BLaER1 (cell line): ENCODE data around the gene CPNE7.

Experiments
- H3K27ac ChIP-seq: shearing (Covaris generic); formaldehyde crosslinking; 2 replicates; pipeline ENCODE4 v1.8.1; 2022
- H3K27me3 ChIP-seq: shearing (Covaris generic); formaldehyde crosslinking; 2 replicates; pipeline ENCODE4 v1.8.1; 2022
- H3K36me3 ChIP-seq: shearing (Covaris generic); formaldehyde crosslinking; 2 replicates; pipeline ENCODE4 v1.8.1; 2022
- H3K4me1 ChIP-seq: shearing (Covaris generic); formaldehyde crosslinking; 2 replicates; pipeline ENCODE4 v1.8.1; 2022
- H3K4me2 ChIP-seq: shearing (Covaris generic); formaldehyde crosslinking; 2 replicates; pipeline ENCODE4 v1.8.1; 2022
- H3K4me3 ChIP-seq: shearing (Covaris generic); formaldehyde crosslinking; 2 replicates; pipeline ENCODE4 v1.8.1; 2022
- H3K9ac ChIP-seq: shearing (Covaris generic); formaldehyde crosslinking; 2 replicates; pipeline ENCODE4 v1.8.1; 2022
- H3K9me3 ChIP-seq: shearing (Covaris generic); formaldehyde crosslinking; 2 replicates; pipeline ENCODE4 v1.8.1; 2022
- H4K20me1 ChIP-seq: shearing (Covaris generic); formaldehyde crosslinking; 2 replicates; pipeline ENCODE4 v1.8.1; 2022
- Cebpa-rat ChIP-seq: shearing (Covaris generic); IDR thresholded peaks from 2 replicates; pipeline ENCODE4 v1.8.1; 2022

The CPNE7 gene

DNA sequence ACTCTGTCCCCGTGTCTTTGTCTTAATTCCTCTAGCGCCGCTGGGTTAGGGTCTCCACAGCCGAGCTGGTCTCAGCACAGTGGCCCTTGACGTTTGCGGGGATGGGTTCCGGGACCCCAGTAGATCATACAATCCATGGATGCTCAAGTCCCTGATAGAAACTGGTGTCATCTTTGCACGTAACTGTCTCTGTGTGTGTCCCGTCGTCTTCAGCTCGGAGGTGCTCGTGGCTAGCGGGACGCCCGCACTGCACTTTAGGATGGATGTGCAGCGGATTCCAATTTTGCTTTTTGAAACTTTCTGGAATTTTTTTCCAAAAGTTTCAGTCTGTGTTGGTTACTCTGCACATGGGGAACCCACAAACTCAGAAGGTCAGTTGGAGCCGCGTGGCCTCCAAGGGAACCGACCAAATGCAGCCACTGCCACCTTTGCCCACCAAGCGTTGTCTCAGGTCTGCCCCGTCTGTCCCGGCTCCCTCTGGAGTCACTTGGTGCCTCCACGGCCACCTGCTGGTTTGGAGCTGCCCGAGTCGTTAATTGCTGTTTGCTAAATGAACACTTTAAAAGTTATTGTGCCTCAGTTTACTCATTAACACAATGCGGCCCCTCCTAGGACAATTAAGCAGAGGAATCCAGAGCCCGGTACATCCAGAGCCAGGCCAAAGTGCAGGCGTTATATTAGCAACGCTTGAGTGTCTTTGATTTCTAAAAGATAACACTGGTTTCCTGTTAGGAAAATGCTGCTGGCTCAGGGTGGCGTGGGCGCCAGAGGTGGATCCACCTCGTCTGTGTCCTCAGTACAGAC is 32.6 kb downstream of the CPNE7 start:
- Histone ChIP-seq H3K4me1 (peaks cover 89% of the 10 kb centered on the region), H3K9ac (peak overlapping the region; percentile 71), H3K9me3 (no peaks in the 10 kb centered on the region), H3K36me3 (no peaks in the 10 kb centered on the region), H3K4me3 (peak overlapping the region; percentile 50; the same call in 1 of the 2 replicates), H3K27me3 (no peaks in the 10 kb centered on the region), H3K27ac (peak overlapping the region; percentile 91), H3K4me2 (peak overlapping the region; percentile 87), H4K20me1 (no peaks in the 10 kb centered on the region)
- no peak for TF ChIP-seq Cebpa-rat

DNA sequence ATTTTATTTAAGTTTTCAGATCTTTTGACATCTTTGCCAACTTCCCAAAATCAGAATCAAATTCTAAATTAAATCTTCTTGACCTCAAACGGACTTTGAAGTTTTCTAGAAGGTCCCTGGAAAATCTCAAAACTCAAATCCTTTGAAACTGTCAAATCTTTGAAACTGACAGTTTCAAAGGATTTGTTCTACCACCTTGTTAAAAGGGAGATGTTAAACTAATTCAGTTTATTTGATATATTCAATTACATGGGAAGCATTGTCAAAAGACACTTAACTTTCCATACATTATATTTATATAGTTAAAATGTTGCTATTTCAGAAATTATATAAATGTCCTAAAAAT is 34.5 kb downstream of the CPNE7 start:
- Histone ChIP-seq H3K9ac (no peak overlapping the region), H3K27me3 (no peaks in the 10 kb centered on the region), H3K4me2 (peak overlapping the region; percentile 87), H3K9me3 (no peaks in the 10 kb centered on the region), H3K4me3 (no peak overlapping the region), H3K36me3 (no peaks in the 10 kb centered on the region), H3K4me1 (peaks cover 100% of the 10 kb centered on the region), H3K27ac (peak overlapping the region; percentile 91; the same call in 1 of the 2 replicates), H4K20me1 (no peaks in the 10 kb centered on the region)
- TF ChIP-seq Cebpa-rat = no peak

DNA sequence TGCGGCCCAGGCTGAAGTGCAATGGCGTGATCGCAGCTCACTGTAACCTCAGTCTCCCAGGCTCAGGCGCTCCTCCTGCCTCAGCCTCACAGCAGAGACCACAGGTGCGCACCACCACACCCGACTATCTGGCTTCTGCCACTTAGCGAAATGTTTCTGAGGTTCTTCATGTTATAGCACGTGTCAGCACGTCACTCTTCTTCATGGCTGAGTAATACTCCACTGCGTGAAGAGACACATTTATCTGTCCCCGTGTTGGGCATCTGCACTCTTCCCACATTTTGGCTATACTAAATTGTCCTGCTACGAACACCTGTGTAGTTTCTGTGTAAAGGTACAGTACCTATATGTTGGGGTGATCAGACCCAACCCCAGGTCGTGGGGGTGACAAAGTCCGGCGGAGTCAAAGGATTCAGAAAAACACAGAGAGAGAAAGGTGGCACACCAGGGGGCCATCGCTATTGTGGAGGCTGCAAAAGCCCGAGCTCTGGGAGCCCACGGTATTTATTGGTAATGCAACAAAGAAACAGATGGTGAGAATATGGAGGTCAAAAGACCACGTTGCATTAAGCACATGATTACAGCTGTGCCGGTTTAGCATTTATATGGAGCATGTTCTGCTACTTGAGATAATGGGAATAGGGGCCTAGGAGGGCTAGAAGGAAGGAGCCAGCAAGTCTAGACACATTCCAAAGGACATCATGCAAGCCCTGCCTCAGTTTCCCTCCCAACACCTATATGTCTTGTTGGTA is 37.0 kb downstream of the CPNE7 start:
- no peaks in the 10 kb centered on the region for H3K36me3 ChIP-seq
- H3K4me1 ChIP-seq = peaks cover 100% of the 10 kb centered on the region
- no peaks in the 10 kb centered on the region for H3K27me3 ChIP-seq
- peak overlapping the region; percentile 69 for H3K4me3 ChIP-seq
- H3K9me3 ChIP-seq = no peaks in the 10 kb centered on the region
- H4K20me1 ChIP-seq = no peaks in the 10 kb centered on the region
- peak overlapping the region; percentile 79 for H3K9ac ChIP-seq
- no peak for TF ChIP-seq Cebpa-rat
- peak overlapping the region; percentile 89 for H3K27ac ChIP-seq
- H3K4me2 ChIP-seq = peak overlapping the region; percentile 97

GRCh38 chr16:89613231-89613953 is 37.8 kb downstream of the CPNE7 start, which contains the start of gene DPEP1:
TSS of gene DPEP1 (plus strand) at chr16:89613642. CDS start at chr16:89630411, 16,769 bp downstream.
- H3K4me3 ChIP-seq = peak within 1 kb of the TSS; percentile 69
- peak within 1 kb of the TSS; percentile 89 for H3K27ac ChIP-seq
- H3K9me3 ChIP-seq = no peaks in the 10 kb centered on the region
- no peaks in the 10 kb centered on the region for H3K27me3 ChIP-seq
- H3K9ac ChIP-seq = peak within 1 kb of the TSS; percentile 79
- peaks cover 100% of the 10 kb centered on the region for H3K4me1 ChIP-seq
- H4K20me1 ChIP-seq = no peaks in the 10 kb centered on the region
- peak within 1 kb of the TSS; percentile 97 for H3K4me2 ChIP-seq
- TF ChIP-seq Cebpa-rat = no peak
- no peaks in the 10 kb centered on the region for H3K36me3 ChIP-seq

DNA sequence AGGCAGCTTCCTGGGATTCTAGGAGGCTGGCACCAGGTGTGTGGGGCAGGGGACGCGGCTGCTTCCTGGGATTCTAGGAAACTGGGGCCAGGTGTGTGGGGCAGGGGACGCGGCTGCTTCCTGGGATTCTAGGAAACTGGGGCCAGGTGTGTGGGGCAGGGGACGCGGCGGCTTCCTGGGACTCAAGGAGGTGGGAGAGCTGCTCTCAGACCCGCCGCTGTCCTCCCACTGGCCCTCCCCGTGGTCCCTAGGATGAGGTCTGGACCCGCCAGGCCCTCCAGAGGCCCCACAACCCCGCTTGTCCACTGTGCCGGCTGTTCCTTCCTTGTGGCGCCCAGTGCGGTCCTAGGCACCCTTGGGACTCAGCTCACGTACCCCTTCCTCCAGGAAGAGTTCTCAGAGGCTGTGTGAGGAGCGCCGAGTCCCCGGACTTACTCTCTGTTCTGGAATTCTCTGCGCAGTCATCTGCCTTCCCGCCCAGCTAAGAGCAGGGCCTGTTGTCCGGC is 38.4 kb downstream of the CPNE7 start:
- Histone ChIP-seq H3K4me2 (peak overlapping the region; percentile 97), H3K9me3 (no peaks in the 10 kb centered on the region), H3K36me3 (no peaks in the 10 kb centered on the region), H3K27ac (peak overlapping the region; percentile 89), H3K27me3 (no peaks in the 10 kb centered on the region), H3K4me3 (peak overlapping the region; percentile 69), H4K20me1 (no peaks in the 10 kb centered on the region), H3K4me1 (peaks cover 97% of the 10 kb centered on the region), H3K9ac (peak overlapping the region; percentile 79)
- TF ChIP-seq Cebpa-rat = no peak

- H3K9ac ChIP-seq = peak overlapping the region; percentile 15; the same call in 1 of the 2 replicates
- peaks cover 91% of the 10 kb centered on the region for H3K4me1 ChIP-seq
- TF ChIP-seq Cebpa-rat = no peak
- H3K27me3 ChIP-seq = no peaks in the 10 kb centered on the region
- peak overlapping the region; percentile 97 for H3K4me2 ChIP-seq
- peak overlapping the region; percentile 52; the same call in 1 of the 2 replicates for H3K4me3 ChIP-seq
- peak overlapping the region; percentile 59 for H3K27ac ChIP-seq
- peaks cover 4% of the 10 kb centered on the region; the same call in 1 of the 2 replicates for H4K20me1 ChIP-seq
- no peaks in the 10 kb centered on the region for H3K9me3 ChIP-seq
- no peaks in the 10 kb centered on the region for H3K36me3 ChIP-seq
Measured at GRCh38 chr16:89615176-89615575, 39.6 kb downstream of the CPNE7 start.

DNA sequence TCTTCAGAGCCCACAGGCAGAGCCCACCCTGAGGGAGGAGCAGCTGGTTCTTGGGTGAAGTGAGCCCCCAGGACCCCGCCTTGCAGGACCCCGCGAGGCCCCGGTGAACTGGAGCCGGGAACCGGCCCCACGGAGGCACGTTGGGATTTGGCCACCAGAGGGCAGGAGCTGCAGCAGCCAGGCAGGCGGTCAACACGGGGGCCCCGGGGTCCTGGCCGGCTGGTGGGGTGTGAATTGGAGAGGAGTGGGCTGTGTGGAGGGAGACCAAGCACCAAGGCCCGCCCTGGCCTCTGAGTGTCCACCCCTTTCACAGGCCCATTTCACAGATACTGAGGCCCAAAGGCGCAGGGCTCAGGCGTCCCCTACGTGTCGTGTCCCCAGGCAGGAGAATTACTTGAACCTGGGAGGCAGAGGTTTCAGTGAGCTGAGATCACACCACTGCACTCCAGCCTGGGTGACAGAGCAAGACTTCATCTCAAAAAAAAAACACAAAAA is 40.1 kb downstream of the CPNE7 start:
- H3K4me2 ChIP-seq = peak overlapping the region; percentile 97

DNA sequence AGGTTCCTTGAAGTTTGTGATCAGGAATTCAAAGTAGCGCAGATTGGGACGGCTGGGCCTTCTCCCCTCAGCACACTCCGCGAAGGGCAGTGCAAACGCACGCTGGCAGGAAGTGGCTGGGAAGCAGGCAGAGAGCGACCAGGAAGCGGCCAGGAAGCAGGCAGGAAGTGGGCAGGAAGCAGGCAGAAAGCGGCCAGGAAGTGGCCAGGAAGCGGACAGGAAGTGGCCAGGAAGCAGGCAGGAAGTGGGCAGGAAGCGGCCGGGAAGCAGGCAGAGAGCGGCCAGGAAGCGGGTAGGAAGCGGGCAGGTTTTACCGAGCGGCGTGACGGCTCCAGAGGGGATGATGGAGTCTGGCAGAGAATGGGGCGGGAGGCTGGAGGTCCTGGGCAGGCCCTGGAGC is 41.1 kb downstream of the CPNE7 start:
- Histone ChIP-seq H4K20me1 (peaks cover 18% of the 10 kb centered on the region), H3K4me3 (peak overlapping the region; percentile 52), H3K9ac (peak overlapping the region; percentile 48), H3K36me3 (no peaks in the 10 kb centered on the region; the same call in 1 of the 2 replicates), H3K27me3 (no peaks in the 10 kb centered on the region), H3K9me3 (no peaks in the 10 kb centered on the region), H3K27ac (peak overlapping the region; percentile 78), H3K4me2 (peak overlapping the region; percentile 97), H3K4me1 (peaks cover 91% of the 10 kb centered on the region)
- TF ChIP-seq Cebpa-rat = no peak

More for the DNA sequence above, 40.1 kb downstream of the CPNE7 start:
- H3K27ac ChIP-seq = peak overlapping the region; percentile 78
- H3K4me3 ChIP-seq = peak overlapping the region; percentile 52; the same call in 1 of the 2 replicates
- peaks cover 8% of the 10 kb centered on the region; the same call in 1 of the 2 replicates for H4K20me1 ChIP-seq
- H3K4me1 ChIP-seq = peaks cover 91% of the 10 kb centered on the region
- H3K9me3 ChIP-seq = no peaks in the 10 kb centered on the region
- H3K27me3 ChIP-seq = no peaks in the 10 kb centered on the region
- no peaks in the 10 kb centered on the region for H3K36me3 ChIP-seq
- no peak for TF ChIP-seq Cebpa-rat
- H3K9ac ChIP-seq = peak overlapping the region; percentile 15; the same call in 1 of the 2 replicates

DNA sequence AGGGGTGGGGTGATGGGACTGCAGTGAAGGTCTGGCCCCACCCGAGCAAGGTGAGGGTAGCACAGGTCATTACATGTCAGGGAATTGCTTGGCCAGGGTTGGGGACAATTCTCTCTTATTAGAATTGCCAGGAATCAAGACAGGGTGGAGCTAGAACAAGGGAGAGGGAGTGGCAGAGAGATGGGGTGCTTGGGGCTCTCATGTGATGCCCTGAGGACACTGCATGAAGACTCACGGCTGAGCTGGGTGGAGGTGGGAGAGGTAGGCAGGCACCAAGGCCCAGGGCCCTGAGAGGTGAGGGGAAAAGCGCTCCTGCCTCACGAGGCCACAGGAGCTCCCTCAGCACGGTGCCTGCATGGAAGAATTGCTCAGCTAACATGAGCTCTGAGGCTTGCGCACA is 41.5 kb downstream of the CPNE7 start:
- peaks cover 3% of the 10 kb centered on the region; the same call in 1 of the 2 replicates for H3K36me3 ChIP-seq
- peaks cover 18% of the 10 kb centered on the region for H4K20me1 ChIP-seq
- peak overlapping the region; percentile 97 for H3K4me2 ChIP-seq
- H3K4me1 ChIP-seq = peaks cover 91% of the 10 kb centered on the region
- H3K4me3 ChIP-seq = peak overlapping the region; percentile 52; the same call in 1 of the 2 replicates
- peak overlapping the region; percentile 48; the same call in 1 of the 2 replicates for H3K9ac ChIP-seq
- TF ChIP-seq Cebpa-rat = no peak
- no peaks in the 10 kb centered on the region for H3K9me3 ChIP-seq
- H3K27ac ChIP-seq = peak overlapping the region; percentile 78
- no peaks in the 10 kb centered on the region for H3K27me3 ChIP-seq
